OCI-LY3 (cell line): Measurements from ENCODE around the gene TULP3.
"Not testable (repeated sequence)": the region's sequence is repeated elsewhere in the genome, so short reads cannot be mapped to it uniquely, and the experiment has no call there.

Experiments
- H2AFZ ChIP-seq: fragments of 200-600, 300-600 bp; shearing (Covaris generic); 2 replicates; pipeline ENCODE4 v1.6.0; 2014; ENCODE audit warnings: antibody characterized with exemption, low read depth, low read length
- H3K27ac ChIP-seq: fragments of 200-600, 300-600 bp; sonication (generic); 2 replicates; pipeline ENCODE4 v1.5.1; 2014; ENCODE audit warnings: mild to moderate bottlenecking, low read length, moderate library complexity, mixed read lengths
- H3K27me3 ChIP-seq: fragments of 200-600, 300-600 bp; sonication (generic); 2 replicates; pipeline ENCODE4 v1.6.1; 2014; ENCODE audit warnings: low read depth, low read length, mixed read lengths
- H3K36me3 ChIP-seq: fragments of 200-600, 300-600 bp; sonication (generic); replicated peaks from 2 replicates; pipeline ENCODE3; 2014; ENCODE audit warnings: low read depth, low read length, mixed read lengths
- H3K4me1 ChIP-seq: fragments of 300-600, 200-600 bp; sonication (generic); 2 replicates; pipeline ENCODE4 v1.6.1; 2014; ENCODE audit warnings: low read length, mixed read lengths
- H3K4me2 ChIP-seq: fragments of 200-600, 300-600 bp; sonication (generic); 2 replicates; pipeline ENCODE4 v1.6.1; 2014; ENCODE audit warnings: low read length, mixed read lengths
- H3K4me3 ChIP-seq: fragments of 300-600, 200-600 bp; sonication (generic); 2 replicates; pipeline ENCODE4 v1.5.1; 2014; ENCODE audit warnings: antibody characterized with exemption, mild to moderate bottlenecking, low read length, moderate library complexity
- H3K79me2 ChIP-seq: fragments of 300-600, 200-600 bp; shearing (Covaris generic); 2 replicates; pipeline ENCODE4 v1.6.1; 2014; ENCODE audit warnings: mild to moderate bottlenecking, low read length, mixed read lengths
- H3K9ac ChIP-seq: fragments of 300-600, 200-600 bp; shearing (Covaris generic); 2 replicates; pipeline ENCODE4 v1.6.0; 2014; ENCODE audit warnings: mild to moderate bottlenecking, low read length, moderate library complexity
- H3K9me3 ChIP-seq: fragments of 200-600, 300-600 bp; shearing (Covaris generic); 2 replicates; pipeline ENCODE4 v1.6.1; 2014; ENCODE audit warnings: low read length, mixed read lengths; ENCODE audit not compliant: insufficient read depth
- H4K20me1 ChIP-seq: fragments of 200-600, 300-600 bp; sonication (generic); 2 replicates; pipeline ENCODE4 v1.6.1; 2016; ENCODE audit warnings: low read length, mixed read lengths; ENCODE audit not compliant: insufficient read depth
- EZH2phosphoT487 ChIP-seq: fragments of 200-600 bp; shearing (Covaris generic); IDR thresholded peaks from 2 replicates; pipeline ENCODE4 v1.6.1; 2018; ENCODE audit warnings: antibody characterized with exemption, mixed run types, low read depth
- TF ChIP-seq, protein P1 (sequence below): fragments of 200-600, 300-600 bp; sonication (generic); IDR thresholded peaks from 2 replicates; pipeline ENCODE4 v1.5.1; 2014; ENCODE audit warnings: antibody characterized with exemption, low read length, low read depth

TULP3 gene

DNA sequence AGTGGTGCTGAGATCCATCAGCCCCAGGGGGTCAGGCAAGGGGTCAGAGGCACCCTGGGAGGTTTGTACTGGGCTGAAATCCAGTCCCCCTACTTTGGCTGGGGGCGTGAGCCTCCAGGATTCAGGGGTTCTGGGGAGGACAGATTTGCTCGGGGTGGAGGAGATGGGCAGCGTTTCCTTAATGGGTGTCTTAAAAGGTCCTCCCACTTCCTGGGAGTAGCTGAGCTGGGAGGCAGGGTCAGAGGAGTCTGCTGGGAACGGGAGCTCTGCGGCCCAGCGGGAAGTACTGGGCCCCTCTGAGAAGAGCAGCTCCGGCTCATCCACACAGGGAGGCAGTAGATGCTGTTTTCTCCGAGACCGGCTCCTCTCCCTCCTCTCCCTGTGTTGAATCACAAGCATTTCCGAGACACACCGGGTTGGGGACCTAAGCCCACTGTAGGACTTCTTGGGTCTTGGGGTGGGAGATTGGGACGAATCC is 31.7 kb upstream of the TULP3 start:
- no peak overlapping the region for H3K4me3 ChIP-seq
- no peaks in the 10 kb centered on the region for H3K79me2 ChIP-seq
- H3K36me3 ChIP-seq: peaks cover 42% of the 10 kb centered on the region
- H3K9me3 ChIP-seq: no peaks in the 10 kb centered on the region
- H3K27ac ChIP-seq: no peak overlapping the region
- no peak overlapping the region for H3K9ac ChIP-seq
- no peaks in the 10 kb centered on the region for H3K27me3 ChIP-seq
- no peaks in the 10 kb centered on the region for H3K4me1 ChIP-seq
- H4K20me1 ChIP-seq: no peaks in the 10 kb centered on the region
- H2AFZ ChIP-seq: no peak overlapping the region
- H3K4me2 ChIP-seq: no peak overlapping the region
- no peak for TF ChIP-seq EZH2phosphoT487

DNA sequence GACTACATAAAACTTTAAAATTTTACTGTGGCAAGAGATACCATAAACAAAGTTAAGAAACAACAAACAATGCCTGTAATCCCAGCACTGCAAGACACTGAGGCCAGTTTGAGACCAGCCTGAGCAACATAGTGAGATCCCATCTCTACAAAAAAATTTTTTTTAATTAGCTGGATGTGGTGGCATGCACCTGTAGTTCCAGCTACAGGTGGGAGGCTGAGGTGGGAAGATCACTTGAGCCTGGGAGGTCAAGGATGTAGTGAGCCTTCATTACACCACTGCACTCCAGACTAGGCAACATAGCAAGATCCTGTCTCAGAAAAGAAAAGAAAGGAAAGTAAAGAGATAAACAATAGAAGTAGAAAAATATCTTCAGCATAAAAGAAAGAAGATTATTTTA is 30.5 kb upstream of the TULP3 start:
- Histone ChIP-seq H3K4me2 (no peak overlapping the region), H3K4me1 (no peaks in the 10 kb centered on the region), H3K79me2 (no peaks in the 10 kb centered on the region), H3K4me3 (no peak overlapping the region), H3K36me3 (peaks cover 54% of the 10 kb centered on the region), H3K27ac (no peak overlapping the region), H3K9me3 (no peaks in the 10 kb centered on the region), H4K20me1 (no peaks in the 10 kb centered on the region), H3K27me3 (no peaks in the 10 kb centered on the region), H2AFZ (no peak overlapping the region), H3K9ac (no peak overlapping the region)
- TF ChIP-seq, protein P1, sequence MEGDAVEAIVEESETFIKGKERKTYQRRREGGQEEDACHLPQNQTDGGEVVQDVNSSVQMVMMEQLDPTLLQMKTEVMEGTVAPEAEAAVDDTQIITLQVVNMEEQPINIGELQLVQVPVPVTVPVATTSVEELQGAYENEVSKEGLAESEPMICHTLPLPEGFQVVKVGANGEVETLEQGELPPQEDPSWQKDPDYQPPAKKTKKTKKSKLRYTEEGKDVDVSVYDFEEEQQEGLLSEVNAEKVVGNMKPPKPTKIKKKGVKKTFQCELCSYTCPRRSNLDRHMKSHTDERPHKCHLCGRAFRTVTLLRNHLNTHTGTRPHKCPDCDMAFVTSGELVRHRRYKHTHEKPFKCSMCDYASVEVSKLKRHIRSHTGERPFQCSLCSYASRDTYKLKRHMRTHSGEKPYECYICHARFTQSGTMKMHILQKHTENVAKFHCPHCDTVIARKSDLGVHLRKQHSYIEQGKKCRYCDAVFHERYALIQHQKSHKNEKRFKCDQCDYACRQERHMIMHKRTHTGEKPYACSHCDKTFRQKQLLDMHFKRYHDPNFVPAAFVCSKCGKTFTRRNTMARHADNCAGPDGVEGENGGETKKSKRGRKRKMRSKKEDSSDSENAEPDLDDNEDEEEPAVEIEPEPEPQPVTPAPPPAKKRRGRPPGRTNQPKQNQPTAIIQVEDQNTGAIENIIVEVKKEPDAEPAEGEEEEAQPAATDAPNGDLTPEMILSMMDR: no peak
- no peak for TF ChIP-seq EZH2phosphoT487

DNA sequence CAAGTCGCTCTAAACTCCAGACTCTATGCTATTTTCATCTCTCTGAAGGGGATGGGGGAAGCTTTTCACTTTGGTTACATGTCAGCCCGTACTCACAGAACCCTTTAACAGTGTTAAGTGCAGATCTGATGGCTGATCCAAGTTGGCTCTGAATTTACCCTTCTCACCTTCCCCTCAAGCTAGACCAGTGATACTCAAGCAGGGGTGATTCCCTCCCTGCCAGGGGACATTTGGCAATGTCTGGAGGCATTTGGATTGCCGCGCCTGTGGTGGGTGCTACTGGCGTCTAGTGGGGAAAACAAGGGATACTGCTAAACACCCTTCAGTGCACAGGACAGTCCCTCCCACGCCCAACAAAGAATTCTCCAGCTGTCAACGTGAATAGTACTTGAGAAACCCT is 27.8 kb upstream of the TULP3 start:
- Histone ChIP-seq H3K79me2 (no peaks in the 10 kb centered on the region), H3K9me3 (no peaks in the 10 kb centered on the region), H3K4me2 (no peak overlapping the region), H3K36me3 (peaks cover 63% of the 10 kb centered on the region), H3K27ac (no peak overlapping the region), H4K20me1 (no peaks in the 10 kb centered on the region), H3K9ac (no peak overlapping the region), H3K4me3 (no peak overlapping the region), H3K27me3 (no peaks in the 10 kb centered on the region), H3K4me1 (no peaks in the 10 kb centered on the region), H2AFZ (no peak overlapping the region)
- TF ChIP-seq EZH2phosphoT487: no peak
- TF ChIP-seq, protein P1: no peak

DNA sequence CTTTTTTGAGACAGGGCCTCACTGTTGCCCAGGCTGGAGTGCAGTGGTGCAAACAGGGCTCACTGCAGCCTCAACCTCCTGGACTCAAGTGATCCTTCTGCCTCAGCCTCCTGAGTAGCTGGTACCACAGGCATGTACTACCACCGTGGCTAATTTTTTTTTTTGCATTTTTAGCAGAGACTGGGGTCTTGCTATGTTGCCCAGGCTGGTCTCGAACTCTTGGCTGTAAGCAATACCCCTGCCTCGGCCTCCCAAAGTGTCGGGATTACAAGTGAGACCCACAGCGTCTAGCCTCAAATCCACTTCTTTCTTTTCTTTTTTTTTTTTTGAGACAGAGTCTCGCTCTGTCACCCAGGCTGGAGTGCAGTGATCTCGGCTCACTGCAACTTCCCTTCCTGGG is 27.3 kb upstream of the TULP3 start:
- not testable (repeated sequence) for H3K4me3 ChIP-seq, H3K27ac ChIP-seq, H4K20me1 ChIP-seq, H2AFZ ChIP-seq, H3K27me3 ChIP-seq, H3K79me2 ChIP-seq, H3K4me2 ChIP-seq, H3K4me1 ChIP-seq, H3K9ac ChIP-seq, H3K9me3 ChIP-seq
- H3K36me3 ChIP-seq: peaks cover 64% of the 10 kb centered on the region

DNA sequence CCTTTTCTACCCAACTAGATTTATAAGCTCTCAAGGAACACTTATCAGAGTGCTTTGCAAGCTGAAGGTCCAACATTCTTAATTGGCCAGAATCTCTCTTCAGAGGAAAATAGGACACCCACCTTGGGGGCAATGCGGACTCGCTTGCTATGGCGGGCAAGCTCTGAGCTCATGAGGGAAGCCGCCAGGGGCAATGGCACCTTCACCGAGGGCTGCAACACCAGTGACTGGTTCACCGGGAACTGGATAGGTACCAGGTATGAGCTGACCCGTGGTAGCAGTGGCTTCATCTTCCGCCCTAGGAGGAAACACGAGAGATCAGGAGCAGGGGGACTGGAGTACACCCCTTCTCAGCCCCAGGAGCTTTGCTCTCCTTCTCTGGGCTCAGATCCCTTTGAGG is 26.5 kb upstream of the TULP3 start:
- Histone ChIP-seq H3K36me3 (peaks cover 60% of the 10 kb centered on the region), H2AFZ (no peak overlapping the region), H3K27ac (no peak overlapping the region), H3K4me1 (no peaks in the 10 kb centered on the region), H3K9ac (no peak overlapping the region), H3K9me3 (no peaks in the 10 kb centered on the region), H3K4me2 (no peak overlapping the region), H3K79me2 (no peaks in the 10 kb centered on the region), H3K27me3 (no peaks in the 10 kb centered on the region), H4K20me1 (no peaks in the 10 kb centered on the region), H3K4me3 (no peak overlapping the region)
- TF ChIP-seq, protein P1: no peak
- TF ChIP-seq EZH2phosphoT487: no peak

DNA sequence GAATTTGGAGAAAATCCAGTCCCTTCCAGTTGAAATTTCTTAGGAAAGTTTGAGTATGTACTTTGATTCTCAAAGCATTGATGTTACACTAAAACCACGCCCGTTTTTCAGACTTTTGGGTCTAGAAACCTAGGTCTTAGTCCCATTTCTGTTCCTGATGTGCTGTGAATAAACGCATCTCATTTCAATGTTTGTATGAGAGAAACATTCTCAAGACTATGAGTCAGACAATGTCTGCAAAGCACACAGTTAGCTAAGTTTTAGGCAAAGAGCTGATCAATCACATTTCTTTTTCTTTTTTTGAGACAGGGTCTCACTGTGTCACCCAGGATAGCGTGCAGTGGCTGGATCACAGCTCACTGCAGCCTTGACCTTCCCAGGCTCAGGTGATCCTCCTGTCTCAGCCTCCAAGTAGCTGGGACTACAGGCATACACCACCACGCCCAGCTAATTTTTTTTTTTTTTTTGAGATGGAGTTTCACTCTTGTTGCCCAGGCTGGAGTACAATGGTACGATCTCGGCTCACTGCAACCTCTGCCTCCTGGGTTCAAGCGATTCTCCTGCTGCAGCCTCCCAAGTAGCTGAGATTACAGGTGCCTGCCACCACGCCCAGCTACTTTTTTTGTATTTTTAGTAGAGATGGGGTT is 21.6 kb upstream of the TULP3 start:
- peaks cover 50% of the 10 kb centered on the region for H3K36me3 ChIP-seq
- H4K20me1 ChIP-seq, H3K27ac ChIP-seq: not testable (repeated sequence)

More for the DNA sequence above, 21.6 kb upstream of the TULP3 start:
- not testable (repeated sequence) for H3K4me2 ChIP-seq, H2AFZ ChIP-seq, H3K27me3 ChIP-seq, H3K4me1 ChIP-seq, H3K9ac ChIP-seq, H3K4me3 ChIP-seq, H3K9me3 ChIP-seq
- H3K79me2 ChIP-seq: peaks cover 23% of the 10 kb centered on the region
